ENCODE results near the gene ST7. TPM values are rescaled to one million over a fixed set of nuclear protein-coding genes. Genes with fewer than 3 reads are reported as not detected.
A peak's percentile ranks its signal among the peaks of the same experiment; 100 is the strongest.

ST7 gene
- total RNA-seq, 1 donor from 2014 or later, result 39.3 TPM

DNA sequence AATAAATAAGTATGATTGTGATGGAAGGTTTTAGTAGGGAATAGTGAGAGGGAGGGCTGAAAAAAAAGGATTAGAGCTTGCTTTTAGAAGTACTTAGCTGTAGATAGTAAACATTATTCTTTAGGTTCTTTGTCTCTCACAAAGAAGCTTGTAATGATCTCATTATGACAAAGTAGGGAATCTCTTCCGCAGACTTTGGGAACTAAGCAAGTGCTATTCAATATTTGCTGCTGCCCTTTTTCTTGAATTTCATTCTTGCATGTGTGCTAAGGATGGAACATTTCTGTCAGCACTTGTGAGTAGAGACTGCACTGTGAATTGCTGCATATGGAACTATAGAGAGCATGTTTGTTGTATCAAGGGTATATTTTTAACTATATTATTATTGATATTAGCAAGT, 173.4 kb downstream of the ST7 start:
- Histone ChIP-seq H3K9ac (ENCODE audit: low read length) (peak overlapping the region; percentile 50), H3K36me3 (ENCODE audit: insufficient read depth, low read length) (no peaks in the 10 kb centered on the region), H3K4me1 (ENCODE audit: insufficient read depth, low read length) (peaks cover 64% of the 10 kb centered on the region), H2AFZ (ENCODE audit: low read depth, low read length) (no peak overlapping the region), H3K27me3 (ENCODE audit: insufficient read depth, low read length) (no peaks in the 10 kb centered on the region), H3K79me2 (ENCODE audit: insufficient read depth, low read length) (no peaks in the 10 kb centered on the region), H3K27ac (ENCODE audit: low read depth, low read length) (peak overlapping the region; percentile 54), H3K9me3 (ENCODE audit: insufficient read depth, low read depth, low read length) (no peaks in the 10 kb centered on the region), H3K4me2 (ENCODE audit: low read length) (peak overlapping the region; percentile 31), H3K4me3 (ENCODE audit: insufficient read depth, low read depth, low read length) (no peak overlapping the region), H4K20me1 (ENCODE audit: insufficient read depth, low read length) (no peaks in the 10 kb centered on the region)
- H3K27me3 Mint-ChIP-seq (ENCODE audit: low read depth, unreplicated experiment), result no peaks in the 10 kb centered on the region
- H3K36me3 Mint-ChIP-seq (ENCODE audit: low read depth, unreplicated experiment), result peaks cover 3% of the 10 kb centered on the region
- H3K4me3 Mint-ChIP-seq (ENCODE audit: unreplicated experiment), result no peak overlapping the region
- FAIRE-seq (no peak), DNase-seq (ENCODE audit: low read depth) (no peak)
- no peaks in the 10 kb centered on the region for H3K9me3 Mint-ChIP-seq (ENCODE audit: unreplicated experiment)
- H3K4me1 Mint-ChIP-seq (ENCODE audit: low read depth, unreplicated experiment), result peaks cover 75% of the 10 kb centered on the region
- TF ChIP-seq, protein P1, sequence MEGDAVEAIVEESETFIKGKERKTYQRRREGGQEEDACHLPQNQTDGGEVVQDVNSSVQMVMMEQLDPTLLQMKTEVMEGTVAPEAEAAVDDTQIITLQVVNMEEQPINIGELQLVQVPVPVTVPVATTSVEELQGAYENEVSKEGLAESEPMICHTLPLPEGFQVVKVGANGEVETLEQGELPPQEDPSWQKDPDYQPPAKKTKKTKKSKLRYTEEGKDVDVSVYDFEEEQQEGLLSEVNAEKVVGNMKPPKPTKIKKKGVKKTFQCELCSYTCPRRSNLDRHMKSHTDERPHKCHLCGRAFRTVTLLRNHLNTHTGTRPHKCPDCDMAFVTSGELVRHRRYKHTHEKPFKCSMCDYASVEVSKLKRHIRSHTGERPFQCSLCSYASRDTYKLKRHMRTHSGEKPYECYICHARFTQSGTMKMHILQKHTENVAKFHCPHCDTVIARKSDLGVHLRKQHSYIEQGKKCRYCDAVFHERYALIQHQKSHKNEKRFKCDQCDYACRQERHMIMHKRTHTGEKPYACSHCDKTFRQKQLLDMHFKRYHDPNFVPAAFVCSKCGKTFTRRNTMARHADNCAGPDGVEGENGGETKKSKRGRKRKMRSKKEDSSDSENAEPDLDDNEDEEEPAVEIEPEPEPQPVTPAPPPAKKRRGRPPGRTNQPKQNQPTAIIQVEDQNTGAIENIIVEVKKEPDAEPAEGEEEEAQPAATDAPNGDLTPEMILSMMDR (IDR thresholded peaks at IDR 0.05; ENCODE audit: insufficient read depth, low read depth, low read length), result no peak
- TF ChIP-seq EZH2 (IDR thresholded peaks at IDR 0.05; ENCODE audit: insufficient read depth, low read length), result no peak
- peak overlapping the region; percentile 23 for H3K27ac Mint-ChIP-seq (ENCODE audit: unreplicated experiment)

DNA sequence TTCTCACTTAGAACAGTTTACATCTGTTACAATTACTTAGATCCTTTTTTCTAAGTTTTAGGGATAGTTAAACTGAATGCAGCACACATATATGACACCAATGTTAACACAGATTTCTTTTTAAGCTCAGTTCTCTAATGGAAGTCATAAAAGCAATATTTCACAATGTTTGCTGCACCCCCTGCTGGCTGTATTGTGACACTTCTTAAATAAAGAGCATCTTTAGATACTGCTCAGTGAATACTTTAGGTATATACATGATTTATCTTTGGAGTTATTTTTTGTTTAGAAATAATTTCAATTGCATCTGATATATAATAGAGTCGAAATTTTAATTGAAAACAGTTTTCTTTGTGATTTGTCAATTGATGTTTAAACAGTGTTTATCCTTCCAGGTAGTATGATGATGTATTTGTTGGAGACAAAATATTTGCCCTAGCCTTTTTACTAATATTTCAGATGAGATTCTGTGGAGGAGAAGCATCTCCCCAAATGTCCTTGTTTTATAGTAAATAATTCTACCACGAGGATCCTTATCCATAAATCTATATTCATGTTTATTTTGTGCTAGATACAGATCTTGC, 174.4 kb downstream of the ST7 start:
- peaks cover 66% of the 10 kb centered on the region for H3K4me1 ChIP-seq (ENCODE audit: insufficient read depth, low read length)
- H4K20me1 ChIP-seq (ENCODE audit: insufficient read depth, low read length), result no peaks in the 10 kb centered on the region
- H3K9ac ChIP-seq (ENCODE audit: low read length), result no peak overlapping the region
- no peaks in the 10 kb centered on the region for H3K27me3 ChIP-seq (ENCODE audit: insufficient read depth, low read length)
- Mint-ChIP-seq H3K4me3 (ENCODE audit: unreplicated experiment) (no peak overlapping the region), H3K9me3 (ENCODE audit: unreplicated experiment) (no peaks in the 10 kb centered on the region), H3K36me3 (ENCODE audit: low read depth, unreplicated experiment) (peaks cover 5% of the 10 kb centered on the region), H3K4me1 (ENCODE audit: low read depth, unreplicated experiment) (peaks cover 74% of the 10 kb centered on the region), H3K27ac (ENCODE audit: unreplicated experiment) (peak overlapping the region; percentile 43), H3K27me3 (ENCODE audit: low read depth, unreplicated experiment) (no peaks in the 10 kb centered on the region)
- no peak overlapping the region for H2AFZ ChIP-seq (ENCODE audit: low read depth, low read length)
- TF ChIP-seq EZH2 (IDR thresholded peaks at IDR 0.05; ENCODE audit: insufficient read depth, low read length), result no peak
- TF ChIP-seq, protein P1 (IDR thresholded peaks at IDR 0.05; ENCODE audit: insufficient read depth, low read depth, low read length), result peak; percentile 75
- peak; percentile 35 for DNase-seq (ENCODE audit: low read depth)
- no peaks in the 10 kb centered on the region for H3K9me3 ChIP-seq (ENCODE audit: insufficient read depth, low read depth, low read length)
- H3K79me2 ChIP-seq (ENCODE audit: insufficient read depth, low read length), result no peaks in the 10 kb centered on the region
- no peak overlapping the region for H3K27ac ChIP-seq (ENCODE audit: low read depth, low read length)
- FAIRE-seq, result peak; percentile 55
- H3K4me2 ChIP-seq (ENCODE audit: low read length), result no peak overlapping the region
- H3K36me3 ChIP-seq (ENCODE audit: insufficient read depth, low read length), result no peaks in the 10 kb centered on the region
- H3K4me3 ChIP-seq (ENCODE audit: insufficient read depth, low read depth, low read length), result no peak overlapping the region

DNA sequence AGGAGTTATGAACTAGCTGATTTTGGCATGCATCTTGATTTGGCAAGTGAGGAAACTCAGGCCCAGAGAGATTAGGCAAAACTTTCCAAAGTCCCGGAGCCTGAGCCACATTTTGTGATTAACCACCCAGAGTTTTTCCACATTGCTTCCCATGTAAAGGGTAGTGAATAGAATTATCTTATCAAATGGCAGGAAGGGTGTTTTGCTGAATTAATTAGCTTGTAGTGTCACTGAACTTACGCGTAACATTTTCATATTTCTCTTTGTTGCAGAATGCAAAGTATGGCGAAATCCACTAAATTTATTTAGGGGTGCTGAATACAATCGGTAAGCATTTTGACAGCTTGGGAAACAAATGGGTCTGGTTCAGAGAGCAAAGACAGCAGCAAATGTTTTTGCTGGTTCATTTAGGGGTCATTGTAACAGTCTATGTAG, 176.2 kb downstream of the ST7 start:
- H3K4me3 ChIP-seq (ENCODE audit: insufficient read depth, low read depth, low read length), result no peak overlapping the region
- no peaks in the 10 kb centered on the region for H3K9me3 Mint-ChIP-seq (ENCODE audit: unreplicated experiment)
- no peaks in the 10 kb centered on the region for H3K27me3 Mint-ChIP-seq (ENCODE audit: low read depth, unreplicated experiment)
- no peaks in the 10 kb centered on the region for H3K79me2 ChIP-seq (ENCODE audit: insufficient read depth, low read length)
- H2AFZ ChIP-seq (ENCODE audit: low read depth, low read length), result no peak overlapping the region
- peak; percentile 79 for DNase-seq (ENCODE audit: low read depth)
- TF ChIP-seq, protein P1 (IDR thresholded peaks at IDR 0.05; ENCODE audit: insufficient read depth, low read depth, low read length), result no peak
- no peak for TF ChIP-seq EZH2 (IDR thresholded peaks at IDR 0.05; ENCODE audit: insufficient read depth, low read length)
- H3K9ac ChIP-seq (ENCODE audit: low read length), result no peak overlapping the region
- peak overlapping the region; percentile 10 for H3K27ac ChIP-seq (ENCODE audit: low read depth, low read length)
- H4K20me1 ChIP-seq (ENCODE audit: insufficient read depth, low read length), result no peaks in the 10 kb centered on the region
- no peak for FAIRE-seq
- peaks cover 8% of the 10 kb centered on the region for H3K36me3 Mint-ChIP-seq (ENCODE audit: low read depth, unreplicated experiment)
- no peak overlapping the region for H3K4me3 Mint-ChIP-seq (ENCODE audit: unreplicated experiment)
- H3K36me3 ChIP-seq (ENCODE audit: insufficient read depth, low read length), result no peaks in the 10 kb centered on the region
- H3K4me1 ChIP-seq (ENCODE audit: insufficient read depth, low read length), result peaks cover 59% of the 10 kb centered on the region
- no peaks in the 10 kb centered on the region for H3K27me3 ChIP-seq (ENCODE audit: insufficient read depth, low read length)
- H3K27ac Mint-ChIP-seq (ENCODE audit: unreplicated experiment), result peak overlapping the region; percentile 67
- peaks cover 78% of the 10 kb centered on the region for H3K4me1 Mint-ChIP-seq (ENCODE audit: low read depth, unreplicated experiment)
- H3K4me2 ChIP-seq (ENCODE audit: low read length), result no peak overlapping the region
- H3K9me3 ChIP-seq (ENCODE audit: insufficient read depth, low read depth, low read length), result no peaks in the 10 kb centered on the region
